ENCODE results near the gene HTRA3. TPM values are rescaled to one million over a fixed set of nuclear protein-coding genes. Genes with fewer than 3 reads are reported as not detected.

HTRA3 gene
- total RNA-seq, 1 donor from 2014 or later: not detected

DNA sequence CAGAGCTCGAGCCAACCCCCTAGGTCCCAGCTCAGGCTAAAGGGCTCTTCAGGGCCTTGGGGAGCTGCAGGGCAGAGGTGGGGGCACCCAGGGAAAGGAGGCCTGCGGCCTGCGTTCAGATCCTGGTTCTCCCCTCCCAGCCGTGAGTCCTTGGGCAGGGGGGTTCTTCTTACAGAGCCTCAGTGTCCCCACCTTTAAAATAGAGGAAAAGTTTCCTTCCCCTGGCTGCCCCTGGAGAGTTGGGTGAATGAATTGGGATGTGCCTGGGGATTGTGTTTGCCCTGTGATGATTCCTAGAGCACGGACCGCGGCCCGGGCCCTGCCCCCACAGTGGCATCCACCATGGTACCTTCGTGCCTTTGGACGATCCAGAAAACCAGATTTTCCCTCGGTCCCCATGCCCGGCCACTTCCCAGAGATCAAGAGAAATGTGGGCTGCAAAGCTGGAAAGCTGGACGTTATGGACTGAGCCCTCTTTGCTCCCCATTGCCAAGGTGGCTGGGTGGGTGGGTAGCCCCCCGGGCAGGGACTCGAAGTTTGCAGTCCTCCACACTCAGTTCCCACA is 11.4 kb downstream of the HTRA3 start:
- H3K4me1 Mint-ChIP-seq: no peaks in the 10 kb centered on the region
- no peaks in the 10 kb centered on the region for H3K36me3 Mint-ChIP-seq (ENCODE audit: low read depth)
- no peaks in the 10 kb centered on the region for H3K9me3 Mint-ChIP-seq
- H3K4me3 Mint-ChIP-seq: no peak overlapping the region
- intact Hi-C loops (cut with micrococcal nuclease): no loop called here
- H3K27me3 Mint-ChIP-seq: no peaks in the 10 kb centered on the region
- DNase-seq: no peak
- H3K27ac Mint-ChIP-seq: no peak overlapping the region

DNA sequence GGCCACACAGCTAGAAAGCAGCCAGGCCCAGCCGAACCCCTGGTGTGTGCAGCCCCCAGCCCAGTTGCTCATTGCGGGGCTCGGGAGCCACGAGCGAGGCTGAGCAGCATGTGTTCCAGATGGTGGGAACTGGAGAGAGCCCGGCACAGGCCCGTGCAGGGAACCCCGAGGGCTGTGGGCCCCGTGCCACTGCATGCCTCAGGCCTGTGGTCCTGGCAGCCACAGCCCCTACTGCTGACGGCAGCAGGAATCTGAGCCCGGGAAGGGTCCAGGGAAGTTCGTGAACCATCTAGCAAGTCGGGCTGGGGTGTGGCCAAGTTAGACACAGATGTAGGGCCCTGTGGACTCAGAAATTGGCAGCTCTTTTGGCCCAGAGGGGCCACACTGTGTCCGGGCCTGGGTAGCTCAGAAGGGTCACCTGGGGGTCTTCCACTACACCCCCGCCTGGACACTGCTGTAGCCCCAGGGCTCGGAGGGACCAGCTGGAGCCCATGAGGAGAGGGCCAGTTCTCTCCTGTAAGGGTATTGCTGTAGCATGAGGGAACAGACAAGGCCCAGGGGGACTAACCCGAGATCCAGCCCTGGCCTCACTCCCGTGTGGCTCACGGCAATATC is 12.1 kb downstream of the HTRA3 start:
- Mint-ChIP-seq H3K9me3 (no peaks in the 10 kb centered on the region), H3K27me3 (no peaks in the 10 kb centered on the region), H3K27ac (no peak overlapping the region), H3K4me1 (no peaks in the 10 kb centered on the region), H3K4me3 (no peak overlapping the region), H3K36me3 (ENCODE audit: low read depth) (no peaks in the 10 kb centered on the region)
- no peak for DNase-seq
- intact Hi-C loops (cut with micrococcal nuclease): no loop called here

DNA sequence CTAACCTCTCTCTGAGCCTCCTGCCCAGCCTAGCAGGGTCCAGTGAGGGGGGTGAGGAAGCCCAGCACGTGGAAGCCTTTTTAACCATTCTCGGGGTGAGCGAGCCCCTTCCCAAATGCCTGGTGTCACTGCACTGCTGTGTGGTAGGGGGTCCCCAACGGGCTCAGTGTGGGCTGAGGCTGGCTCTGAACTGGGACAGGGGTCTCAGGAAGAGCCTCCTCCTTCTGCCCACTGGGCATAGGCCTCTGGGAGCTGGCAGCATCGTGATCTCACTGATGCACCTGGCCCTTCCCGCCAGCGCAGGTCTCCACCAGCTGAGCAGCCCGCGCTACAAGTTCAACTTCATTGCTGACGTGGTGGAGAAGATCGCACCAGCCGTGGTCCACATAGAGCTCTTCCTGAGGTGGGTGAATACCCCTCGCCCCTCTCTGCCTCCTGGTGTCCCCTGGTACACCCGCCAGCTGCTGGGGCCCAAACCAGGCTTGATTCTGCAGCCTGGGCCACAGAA is 12.6 kb downstream of the HTRA3 start:
- intact Hi-C loops (cut with micrococcal nuclease): no loop called here
- H3K36me3 Mint-ChIP-seq (ENCODE audit: low read depth): no peaks in the 10 kb centered on the region
- no peak overlapping the region for H3K4me3 Mint-ChIP-seq
- H3K27ac Mint-ChIP-seq: no peak overlapping the region
- H3K9me3 Mint-ChIP-seq: no peaks in the 10 kb centered on the region
- no peaks in the 10 kb centered on the region for H3K27me3 Mint-ChIP-seq
- DNase-seq: no peak
- no peaks in the 10 kb centered on the region for H3K4me1 Mint-ChIP-seq

DNA sequence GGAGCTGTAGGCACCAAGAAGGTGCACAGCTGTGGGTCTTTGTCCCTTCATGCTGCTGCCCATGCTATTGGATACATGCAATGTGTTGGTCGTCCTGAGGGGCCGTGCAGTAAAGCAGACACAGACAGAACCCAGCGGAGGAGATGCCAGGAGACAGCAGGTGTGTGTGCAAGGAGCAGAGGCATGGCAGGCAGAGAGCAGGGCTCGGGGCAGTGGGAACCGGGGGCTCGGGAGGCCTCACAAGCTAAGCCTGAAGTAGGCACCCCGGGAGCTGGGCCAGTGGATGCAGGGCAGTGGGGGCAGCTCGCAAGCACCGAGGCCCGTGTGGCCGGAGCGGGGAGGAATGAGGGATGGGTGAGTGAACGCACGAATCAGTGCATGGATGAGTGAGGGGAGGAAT is 13.2 kb downstream of the HTRA3 start:
- intact Hi-C loops (cut with micrococcal nuclease): no loop called here

DNA sequence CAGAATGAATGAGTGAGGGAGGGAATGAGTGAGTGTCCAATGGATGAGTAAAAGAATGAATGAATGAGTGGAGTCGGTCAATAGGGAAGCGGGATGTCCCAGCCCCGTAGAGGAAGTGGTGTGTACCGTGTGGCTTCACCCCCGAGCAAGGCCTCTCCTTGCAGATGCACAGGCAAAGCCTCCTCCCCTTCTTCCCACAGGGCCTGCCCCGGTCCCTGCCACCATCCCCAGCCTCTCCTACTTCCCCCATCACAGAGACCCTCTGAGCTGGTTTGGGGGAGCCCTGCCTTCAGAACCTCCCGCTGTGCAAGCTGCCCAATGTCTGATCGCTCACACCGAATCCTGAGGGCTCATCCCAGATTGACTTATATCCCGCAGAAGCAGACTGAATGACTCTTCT is 13.6 kb downstream of the HTRA3 start:
- Mint-ChIP-seq H3K36me3 (ENCODE audit: low read depth) (no peaks in the 10 kb centered on the region), H3K9me3 (no peaks in the 10 kb centered on the region)
- no peak for DNase-seq

More for the DNA sequence above, 13.2 kb downstream of the HTRA3 start:
- Mint-ChIP-seq H3K4me1 (no peaks in the 10 kb centered on the region), H3K27ac (no peak overlapping the region), H3K4me3 (no peak overlapping the region), H3K27me3 (no peaks in the 10 kb centered on the region), H3K36me3 (ENCODE audit: low read depth) (no peaks in the 10 kb centered on the region), H3K9me3 (no peaks in the 10 kb centered on the region)
- DNase-seq: no peak

DNA sequence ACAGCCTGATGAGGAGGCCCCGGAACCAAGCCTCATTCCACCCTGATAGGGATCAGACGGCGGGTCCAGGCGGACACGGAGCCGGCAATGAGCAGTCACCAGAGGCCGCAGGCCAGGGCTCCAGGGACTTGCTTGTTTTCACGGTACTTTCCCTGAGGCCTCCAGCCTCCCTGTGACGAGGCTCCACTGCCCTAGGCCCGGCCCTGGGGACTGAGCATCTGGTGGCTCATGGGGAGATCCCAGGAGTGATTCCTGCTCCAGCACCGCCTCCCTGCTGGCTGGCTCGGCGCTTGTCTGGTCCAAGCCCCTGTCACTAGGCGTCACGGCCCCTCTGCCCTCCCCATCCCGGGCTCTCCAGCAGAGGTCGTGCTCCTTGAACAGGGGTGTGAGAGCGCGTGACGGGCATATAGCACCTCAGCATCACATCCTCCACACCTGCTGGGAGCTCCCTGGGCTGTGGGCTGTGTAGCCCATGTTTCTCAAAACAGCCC is 14.1 kb downstream of the HTRA3 start:
- H3K4me3 Mint-ChIP-seq: no peak overlapping the region
- intact Hi-C loops (cut with micrococcal nuclease): no loop called here
- no peaks in the 10 kb centered on the region for H3K27me3 Mint-ChIP-seq
- H3K4me1 Mint-ChIP-seq: no peaks in the 10 kb centered on the region
- no peaks in the 10 kb centered on the region for H3K36me3 Mint-ChIP-seq (ENCODE audit: low read depth)
- no peaks in the 10 kb centered on the region for H3K9me3 Mint-ChIP-seq
- no peak overlapping the region for H3K27ac Mint-ChIP-seq
- no peak for DNase-seq

More for the DNA sequence above, 13.6 kb downstream of the HTRA3 start:
- intact Hi-C loops (cut with micrococcal nuclease): no loop called here
- Mint-ChIP-seq H3K27ac (no peak overlapping the region), H3K4me3 (no peak overlapping the region), H3K27me3 (no peaks in the 10 kb centered on the region), H3K4me1 (no peaks in the 10 kb centered on the region)

DNA sequence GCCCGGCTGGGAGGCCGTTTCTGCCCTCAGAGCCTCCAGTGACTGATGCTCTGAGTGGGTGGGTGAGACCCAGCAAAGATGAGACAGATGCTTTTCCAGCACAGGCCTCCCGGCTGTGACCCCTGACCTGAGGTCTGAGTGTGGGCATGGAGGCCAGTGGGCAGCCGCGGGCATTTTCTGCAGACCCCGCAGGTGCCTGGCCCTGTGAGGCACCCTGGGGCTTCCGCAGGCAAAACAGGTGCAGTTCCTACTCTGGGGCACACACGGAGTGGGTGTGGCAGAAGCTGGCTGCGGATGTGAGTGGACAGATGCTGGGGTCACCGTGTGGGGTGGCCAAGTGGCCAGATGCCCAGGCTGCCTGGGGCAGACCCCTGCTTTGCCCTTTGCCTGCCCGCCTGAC is 14.8 kb downstream of the HTRA3 start:
- no peaks in the 10 kb centered on the region for H3K36me3 Mint-ChIP-seq (ENCODE audit: low read depth)
- H3K4me1 Mint-ChIP-seq: no peaks in the 10 kb centered on the region
- no peak overlapping the region for H3K4me3 Mint-ChIP-seq

DNA sequence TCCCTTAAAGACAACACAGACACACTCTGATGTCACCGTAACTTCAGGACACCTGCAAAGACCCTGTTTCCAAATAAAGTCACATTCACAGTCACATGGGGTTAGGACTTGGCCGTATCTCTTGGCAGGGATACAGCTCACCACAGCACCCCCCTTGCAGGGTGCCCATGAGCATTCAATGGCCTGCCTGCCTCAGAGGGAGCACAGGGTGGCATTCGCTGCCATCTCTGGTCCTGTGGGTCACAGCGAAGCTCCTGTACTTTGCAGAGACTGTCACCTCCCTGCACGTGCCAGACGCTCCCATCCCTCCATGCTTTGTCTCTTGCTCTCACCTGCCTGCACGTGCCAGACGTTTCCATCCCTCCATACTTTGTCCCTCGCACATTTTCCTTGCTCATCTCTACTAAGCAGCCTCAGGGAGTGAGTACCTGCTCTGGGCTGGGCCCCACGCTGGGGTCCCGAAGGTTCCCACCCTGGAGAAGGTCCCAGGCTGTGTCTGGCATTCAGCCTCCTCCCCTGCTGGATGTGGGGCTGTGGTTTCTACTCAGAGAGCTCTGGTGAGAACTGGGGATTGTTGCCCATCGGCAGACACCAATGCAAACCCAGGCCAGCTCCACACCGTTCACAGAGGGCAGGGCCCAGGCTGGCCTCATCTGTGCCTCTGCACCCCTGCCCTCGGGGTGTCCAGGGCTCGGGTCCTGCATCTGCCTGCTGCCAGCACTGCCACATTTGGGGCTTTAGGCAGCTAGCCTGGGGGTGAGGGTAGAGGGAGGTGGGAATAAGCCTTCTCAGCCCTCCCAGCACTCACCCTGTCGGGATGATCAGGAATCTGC is 15.8 kb downstream of the HTRA3 start:
- Mint-ChIP-seq H3K27ac (no peak overlapping the region), H3K4me3 (no peak overlapping the region), H3K27me3 (no peaks in the 10 kb centered on the region), H3K4me1 (no peaks in the 10 kb centered on the region), H3K9me3 (no peaks in the 10 kb centered on the region), H3K36me3 (ENCODE audit: low read depth) (no peaks in the 10 kb centered on the region)
- intact Hi-C loops (cut with micrococcal nuclease): no loop called here
- no peak for DNase-seq

More for the DNA sequence above, 14.8 kb downstream of the HTRA3 start:
- Mint-ChIP-seq H3K9me3 (no peaks in the 10 kb centered on the region), H3K27me3 (no peaks in the 10 kb centered on the region), H3K27ac (no peak overlapping the region)
- no peak for DNase-seq
- intact Hi-C loops (cut with micrococcal nuclease): no loop called here

DNA sequence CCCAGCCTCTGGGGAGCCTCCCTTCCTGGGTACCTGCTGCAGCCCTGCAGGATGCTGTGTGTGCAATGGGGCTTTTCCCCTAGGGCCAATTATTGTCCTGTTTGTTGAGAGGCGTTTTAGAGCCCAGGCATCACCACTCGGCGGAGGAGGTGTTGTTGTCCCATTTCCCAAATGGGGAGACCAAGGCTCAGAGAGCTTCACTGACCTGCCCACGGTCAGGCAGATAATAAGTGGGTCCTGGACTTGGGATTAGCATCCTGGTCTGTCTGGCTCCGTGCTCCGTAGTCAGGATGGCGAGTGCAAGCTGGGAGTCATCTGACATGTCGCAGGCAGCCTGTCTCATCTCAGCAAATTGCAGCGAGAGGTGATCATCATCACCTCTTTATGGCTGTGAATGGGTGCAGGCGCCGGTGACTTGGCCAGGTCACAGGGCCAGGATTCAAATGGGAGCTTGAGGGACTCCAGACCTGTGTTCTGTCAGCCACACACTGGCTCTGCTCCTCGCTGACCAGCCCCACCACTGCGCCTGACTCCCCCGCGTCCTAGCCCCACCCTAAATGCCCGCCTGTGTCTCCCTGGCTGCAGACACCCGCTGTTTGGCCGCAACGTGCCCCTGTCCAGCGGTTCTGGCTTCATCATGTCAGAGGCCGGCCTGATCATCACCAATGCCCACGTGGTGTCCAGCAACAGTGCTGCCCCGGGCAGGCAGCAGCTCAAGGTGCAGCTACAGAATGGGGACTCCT is 16.6 kb downstream of the HTRA3 start:
- H3K27me3 Mint-ChIP-seq: no peaks in the 10 kb centered on the region
- H3K36me3 Mint-ChIP-seq (ENCODE audit: low read depth): no peaks in the 10 kb centered on the region
- H3K4me3 Mint-ChIP-seq: no peak overlapping the region
- no peak for DNase-seq
- H3K4me1 Mint-ChIP-seq: no peaks in the 10 kb centered on the region
- no peaks in the 10 kb centered on the region for H3K9me3 Mint-ChIP-seq
- no peak overlapping the region for H3K27ac Mint-ChIP-seq
- intact Hi-C loops (cut with micrococcal nuclease): no loop called here

DNA sequence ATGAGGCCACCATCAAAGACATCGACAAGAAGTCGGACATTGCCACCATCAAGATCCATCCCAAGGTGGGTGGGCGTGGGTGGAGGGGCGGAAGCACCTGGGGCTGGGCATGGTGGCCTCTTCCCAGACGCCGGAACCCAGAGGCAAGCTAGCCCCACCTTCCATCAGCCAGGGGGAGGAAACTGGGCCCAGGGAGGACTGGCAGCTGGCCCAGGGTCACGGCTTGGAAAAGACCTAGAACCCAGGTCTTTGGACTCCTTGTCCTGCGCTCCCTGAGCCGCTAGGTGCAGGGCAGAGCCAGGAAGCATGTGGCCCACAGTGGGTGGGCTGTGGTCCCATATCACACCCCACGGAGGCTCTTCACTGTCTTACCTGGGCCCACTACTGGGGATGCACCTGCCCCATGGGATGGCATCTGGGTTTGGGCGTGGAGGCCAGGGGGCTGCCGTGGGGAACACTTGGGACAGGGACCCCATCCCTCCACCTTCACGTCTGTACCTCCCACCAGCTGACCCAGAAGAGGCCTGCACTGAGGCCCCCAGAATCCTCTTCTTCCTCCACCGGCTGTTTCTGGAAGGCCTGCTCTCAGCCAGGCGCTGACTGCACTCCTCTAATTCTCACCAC is 17.3 kb downstream of the HTRA3 start:
- no peak overlapping the region for H3K4me3 Mint-ChIP-seq
- H3K27ac Mint-ChIP-seq: no peak overlapping the region
- no peaks in the 10 kb centered on the region for H3K4me1 Mint-ChIP-seq
- H3K9me3 Mint-ChIP-seq: no peaks in the 10 kb centered on the region
- intact Hi-C loops (cut with micrococcal nuclease): no loop called here
- DNase-seq: no peak
- no peaks in the 10 kb centered on the region for H3K36me3 Mint-ChIP-seq (ENCODE audit: low read depth)
- H3K27me3 Mint-ChIP-seq: no peaks in the 10 kb centered on the region

DNA sequence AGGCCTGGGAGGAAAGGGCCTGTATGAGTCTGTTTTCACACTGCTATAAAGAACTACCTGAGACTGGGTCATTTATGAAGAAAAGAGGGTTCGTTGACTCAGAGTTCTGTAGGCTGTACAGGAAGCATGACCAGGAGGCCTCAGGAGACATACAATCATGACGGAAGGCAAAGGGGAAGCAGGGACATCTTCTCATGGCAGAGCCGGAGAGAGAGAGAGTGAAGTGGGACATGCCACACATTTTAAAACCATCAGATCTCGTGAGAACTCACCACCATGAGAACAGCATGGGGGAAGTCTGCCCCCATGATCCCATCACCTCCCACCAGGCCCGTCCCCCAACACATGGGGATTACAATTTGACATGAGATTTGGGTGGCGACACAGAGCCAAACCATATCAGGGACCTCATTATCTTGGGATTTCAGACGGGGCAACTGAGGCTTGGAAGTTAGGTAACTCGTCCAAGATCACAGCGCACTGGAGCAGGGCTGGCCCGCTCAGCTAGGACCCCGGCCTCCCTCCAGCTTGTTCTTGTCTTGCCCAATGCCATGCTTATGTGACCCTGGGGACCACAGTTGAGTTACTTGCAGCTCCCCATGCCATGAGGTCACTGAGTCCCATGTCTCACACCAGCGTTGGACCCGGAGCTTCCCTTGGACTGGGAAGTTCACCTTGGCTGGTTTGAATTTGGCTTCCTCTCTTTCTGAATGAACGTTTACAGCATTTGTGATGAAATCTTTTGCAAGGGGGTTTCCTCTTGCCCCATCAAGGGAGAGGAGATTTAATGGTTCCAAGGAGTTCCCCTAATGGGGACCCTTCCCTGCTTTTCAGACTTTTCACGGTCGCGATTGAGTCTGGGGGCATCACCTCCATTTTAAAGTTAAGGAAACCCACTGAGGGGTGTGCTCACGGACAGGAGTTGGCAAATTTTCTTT is 18.1 kb downstream of the HTRA3 start:
- intact Hi-C loops (cut with micrococcal nuclease): no loop called here

DNA sequence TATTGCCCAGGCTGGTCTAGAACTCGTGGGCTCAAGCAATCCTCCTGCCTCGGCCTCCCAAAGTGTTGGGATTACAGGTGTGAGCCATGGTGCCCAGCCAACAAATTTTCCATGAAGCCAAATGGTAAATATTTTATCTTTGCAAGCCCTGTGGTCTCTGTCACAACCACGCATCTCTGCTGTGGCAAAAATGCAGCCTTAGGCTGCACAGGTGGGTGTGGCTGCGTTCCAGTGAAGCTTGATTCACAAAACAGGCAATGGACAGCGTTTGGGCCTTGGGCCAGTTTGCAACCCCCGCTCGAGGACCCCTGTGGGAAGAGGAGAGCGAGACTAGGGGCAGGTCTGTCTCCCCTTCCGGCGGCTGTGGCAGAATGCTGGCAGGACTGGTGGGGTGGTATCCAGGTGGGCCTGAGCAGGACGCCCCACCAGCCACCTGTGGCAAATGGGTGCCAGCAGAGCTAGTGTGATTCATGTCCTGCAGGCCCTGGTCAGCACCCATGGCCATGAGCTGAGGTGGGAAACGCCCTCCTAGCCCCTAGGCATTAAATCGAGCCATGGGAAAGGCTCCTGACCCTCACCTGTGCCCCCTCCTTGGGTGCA is 19.7 kb downstream of the HTRA3 start:
- no peak overlapping the region for H3K4me3 Mint-ChIP-seq
- H3K4me1 Mint-ChIP-seq: no peaks in the 10 kb centered on the region
- no peaks in the 10 kb centered on the region for H3K36me3 Mint-ChIP-seq (ENCODE audit: low read depth)
- H3K27me3 Mint-ChIP-seq: no peaks in the 10 kb centered on the region
- no peaks in the 10 kb centered on the region for H3K9me3 Mint-ChIP-seq
- intact Hi-C loops (cut with micrococcal nuclease): no loop called here
- H3K27ac Mint-ChIP-seq: no peak overlapping the region
- DNase-seq: no peak

More for the DNA sequence above, 18.1 kb downstream of the HTRA3 start:
- H3K27ac Mint-ChIP-seq: no peak overlapping the region
- H3K9me3 Mint-ChIP-seq: no peaks in the 10 kb centered on the region
- no peaks in the 10 kb centered on the region for H3K36me3 Mint-ChIP-seq (ENCODE audit: low read depth)
- no peaks in the 10 kb centered on the region for H3K27me3 Mint-ChIP-seq
- DNase-seq: no peak
- H3K4me3 Mint-ChIP-seq: no peak overlapping the region
- no peaks in the 10 kb centered on the region for H3K4me1 Mint-ChIP-seq

Data from activated CD4-positive, alpha-beta T cell treated with anti-CD3 and anti-CD28 coated beads, Interleukin-2, amount 10 ng/mL, durations not matched to agents 24 days and 14 days (primary cell).